ENCODE measurements around the gene SDK1. TPM values are rescaled to one million over a fixed set of nuclear protein-coding genes. Genes with fewer than 3 reads are reported as not detected.

Gene SDK1
- total and polyA plus RNA-seq, 2 donors (not counting 3 experiments of a cell fraction or from before 2014, with no cell fraction given) = 1.6 to 3.9 TPM

DNA sequence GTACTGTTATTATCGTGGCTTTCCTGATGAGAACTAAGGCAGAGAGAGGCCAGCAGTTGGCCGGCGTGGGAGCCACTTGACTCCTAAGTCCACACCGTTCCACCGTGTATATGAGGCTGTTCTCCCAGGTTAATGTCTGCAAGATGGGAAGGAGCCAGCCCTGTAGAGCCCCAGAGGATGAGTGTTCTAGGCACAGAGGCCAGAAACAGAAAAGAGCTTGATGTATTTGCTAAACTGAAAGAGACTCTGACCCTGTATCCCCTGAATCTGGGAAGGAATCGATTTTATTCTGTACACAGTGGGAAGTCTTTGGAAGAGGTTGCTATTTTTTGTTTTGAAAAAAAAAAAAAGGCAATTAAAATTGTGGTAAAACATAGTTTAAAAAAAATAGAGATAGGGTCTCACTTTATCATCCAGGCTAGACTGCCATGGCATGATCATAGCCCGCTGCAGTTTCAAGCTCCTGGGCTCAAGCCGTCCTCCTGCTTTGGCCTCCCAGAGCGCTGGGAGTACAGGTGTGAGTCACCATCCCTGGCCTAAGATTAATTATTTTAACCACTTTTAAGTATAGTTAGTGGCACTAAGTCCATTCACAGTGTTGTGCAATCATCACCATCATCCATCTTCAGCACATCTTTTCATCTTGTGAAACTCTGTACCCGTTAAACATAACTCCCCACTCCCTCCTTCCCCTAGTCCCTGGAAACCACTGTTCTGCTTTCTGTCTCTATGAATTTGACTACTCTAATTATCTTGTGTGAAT lies 348.8 kb downstream of the SDK1 start:
- H4K20me1 ChIP-seq (replicated peaks; ENCODE audit: control insufficient read depth, extremely low read depth, insufficient read depth, low read length) = no peaks in the 10 kb centered on the region
- H3K9me3 ChIP-seq (replicated peaks; ENCODE audit: control insufficient read depth, insufficient read depth, low read length) = no peaks in the 10 kb centered on the region
- no peak for TF ChIP-seq EZH2 (IDR thresholded peaks at IDR 0.05; ENCODE audit: borderline replicate concordance, low read depth, low read length, severe bottlenecking)
- no peak for TF ChIP-seq MYC (IDR thresholded peaks at IDR 0.05; ENCODE audit: low read depth, low read length)
- TF ChIP-seq POLR2AphosphoS5 (IDR thresholded peaks at IDR 0.05; ENCODE audit: insufficient read depth, low read depth, low read length) = no peak
- TF ChIP-seq, protein P1, sequence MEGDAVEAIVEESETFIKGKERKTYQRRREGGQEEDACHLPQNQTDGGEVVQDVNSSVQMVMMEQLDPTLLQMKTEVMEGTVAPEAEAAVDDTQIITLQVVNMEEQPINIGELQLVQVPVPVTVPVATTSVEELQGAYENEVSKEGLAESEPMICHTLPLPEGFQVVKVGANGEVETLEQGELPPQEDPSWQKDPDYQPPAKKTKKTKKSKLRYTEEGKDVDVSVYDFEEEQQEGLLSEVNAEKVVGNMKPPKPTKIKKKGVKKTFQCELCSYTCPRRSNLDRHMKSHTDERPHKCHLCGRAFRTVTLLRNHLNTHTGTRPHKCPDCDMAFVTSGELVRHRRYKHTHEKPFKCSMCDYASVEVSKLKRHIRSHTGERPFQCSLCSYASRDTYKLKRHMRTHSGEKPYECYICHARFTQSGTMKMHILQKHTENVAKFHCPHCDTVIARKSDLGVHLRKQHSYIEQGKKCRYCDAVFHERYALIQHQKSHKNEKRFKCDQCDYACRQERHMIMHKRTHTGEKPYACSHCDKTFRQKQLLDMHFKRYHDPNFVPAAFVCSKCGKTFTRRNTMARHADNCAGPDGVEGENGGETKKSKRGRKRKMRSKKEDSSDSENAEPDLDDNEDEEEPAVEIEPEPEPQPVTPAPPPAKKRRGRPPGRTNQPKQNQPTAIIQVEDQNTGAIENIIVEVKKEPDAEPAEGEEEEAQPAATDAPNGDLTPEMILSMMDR (IDR thresholded peaks at IDR 0.05; ENCODE audit: extremely low read depth in 1 of 2, insufficient read depth in 1 of 2, low read depth in 1 of 2, low read length in 2 of 2) = no peak
- TF ChIP-seq POLR2A (IDR thresholded peaks at IDR 0.05; ENCODE audit: low read depth, low read length) = no peak
- TF ChIP-seq GATA2 (IDR thresholded peaks at IDR 0.05; ENCODE audit: insufficient read depth, insufficient read length, low read depth, low read length) = no peak
- no peak for TF ChIP-seq JUN (IDR thresholded peaks at IDR 0.05; ENCODE audit: borderline replicate concordance, insufficient read depth, insufficient read length, low read depth)
- TF ChIP-seq, protein P2, sequence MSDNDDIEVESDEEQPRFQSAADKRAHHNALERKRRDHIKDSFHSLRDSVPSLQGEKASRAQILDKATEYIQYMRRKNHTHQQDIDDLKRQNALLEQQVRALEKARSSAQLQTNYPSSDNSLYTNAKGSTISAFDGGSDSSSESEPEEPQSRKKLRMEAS (IDR thresholded peaks at IDR 0.05; ENCODE audit: insufficient read depth, insufficient read length) = no peak
- TF ChIP-seq FOS (IDR thresholded peaks at IDR 0.05; ENCODE audit: borderline replicate concordance, insufficient read depth, low read length) = no peak
- DNase-seq (ENCODE audit: low read depth, low spot score) = no peak
- no peak overlapping the region for H3K27ac ChIP-seq (ENCODE audit: insufficient read depth, low read depth, low read length)
- no peaks in the 10 kb centered on the region for H3K27me3 ChIP-seq (ENCODE audit: control insufficient read depth in 2 of 2, insufficient read depth in 2 of 2, low read length in 2 of 2)
- H3K4me1 ChIP-seq (ENCODE audit: control insufficient read depth, extremely low read depth, insufficient read depth, low read length) = no peaks in the 10 kb centered on the region
- H3K36me3 ChIP-seq (ENCODE audit: control insufficient read depth in 2 of 2, extremely low read depth in 1 of 2, insufficient read depth in 2 of 2, low read length in 2 of 2) = no peaks in the 10 kb centered on the region
- no peaks in the 10 kb centered on the region for H3K9me1 ChIP-seq (replicated peaks; ENCODE audit: control insufficient read depth, extremely low read depth, insufficient read depth, low read length)
- no peak overlapping the region for H3K4me3 ChIP-seq (replicated peaks in 1 of 3; ENCODE audit: insufficient read depth in 1 of 3, low read depth in 1 of 3, low read length in 3 of 3)
- dilution Hi-C loops (cut with MboI; ENCODE audit: extremely low pct_ligation_motif_present, low sequenced_read_pairs) (no loop called here), intact Hi-C loops (cut with micrococcal nuclease) (no loop called here)
- BruUV-seq (replicated peaks) = no TSS peak
- FAIRE-seq = no peak
- no peaks in the 10 kb centered on the region for H3K79me2 ChIP-seq (ENCODE audit: control insufficient read depth, insufficient read depth, low read length)
- H2AFZ ChIP-seq (ENCODE audit: low read depth, low read length) = no peak overlapping the region
- H3K9ac ChIP-seq (replicated peaks; ENCODE audit: extremely low read depth, insufficient read depth, low read length) = no peak overlapping the region
- CTCF ChIA-PET = interaction anchor here (0.7 to 1.4 kb wide), 3 partner anchors 17 to 168 kb away, joined by 3 read pairs; no protein-coding TSS in a partner anchor
- H3K4me2 ChIP-seq (ENCODE audit: insufficient read depth, low read length) = no peak overlapping the region
- POLR2A ChIA-PET = no interaction called here

All from endothelial cell of umbilical vein (primary cell).